K562 (cell line): ENCODE data around the gene SNAPC5. TPM values are rescaled to one million over a fixed set of nuclear protein-coding genes. Genes with fewer than 3 reads are reported as not detected.

Experiments used
- ATAC-seq: fragments of 200-7000 bp; cut with Tn5 transposase; 3 replicates; pipeline ENCODE4 v1.9.1; 2020; ENCODE audit warnings: moderate library complexity
- BruUV-seq: library from RNA; stranded (reverse); fragments of 400-500 nt; replicated peaks from 2 replicates; lab custom pipeline; 2021; lab: Mats Ljungman, UMichigan
- CTCF ChIA-PET: fragments of 300-600 bp; formaldehyde crosslinking; extraction: SDS; loops from one replicate; lab custom pipeline; 2021; ENCODE audit warnings: low intra/inter-chr PET ratio; lab: Yijun Ruan, JAX
- POLR2A ChIA-PET: fragments of 300-600, 350-650 bp; sonication (Branson Sonifier 250); formaldehyde crosslinking; extraction: SDS; loops from one replicate; lab custom pipeline; 2021; ENCODE audit warnings: antibody characterized with exemption, inconsistent platforms; lab: Yijun Ruan, JAX
- DNase-seq, 4 experiments: peaks; one replicate each; pipeline versions ENCODE4 v3.0.0 to v3.0.0-alpha.2; 2011 to 2018; ENCODE audit warnings: low spot score in 3 of 4, mixed read lengths in 3 of 4; ENCODE audit errors: extremely low read depth in 1 of 4
- FAIRE-seq: peaks from 2 replicates; lab custom pipeline; 2011; peaks lifted over from hg19 to GRCh38; lab: Jason Lieb, UNC
- H2AFZ ChIP-seq: 2 replicates; pipeline ENCODE4 v1.6.0; 2011; ENCODE audit warnings: low read depth, low read length, control low read depth, inconsistent platforms
- H3K27ac ChIP-seq: fragments of 200-600 bp; 3 replicates; pipeline ENCODE4 v1.8.0; 2011; ENCODE audit warnings: low read depth, mild to moderate bottlenecking, control low read depth, inconsistent platforms, low read length, moderate library complexity, mixed read lengths; ENCODE audit errors: extremely low read depth
- H3K27me3 ChIP-seq, 2 experiments: fragments of 300-600 bp in 1 of 2; 2 replicates in 1 of 2; 3 replicates in 1 of 2; pipeline versions ENCODE4 v1.6.0 to v1.8.0; 2011; ENCODE audit warnings: inconsistent platforms in 2 of 2, low read length in 2 of 2, mild to moderate bottlenecking in 1 of 2, mixed read lengths in 1 of 2, moderate library complexity in 1 of 2; ENCODE audit not compliant: control insufficient read depth in 2 of 2, insufficient read depth in 2 of 2
- H3K36me3 ChIP-seq: fragments of 300-600 bp; 3 replicates; pipeline ENCODE4 v1.8.0; 2011; ENCODE audit warnings: mild to moderate bottlenecking, low read length, inconsistent platforms; ENCODE audit not compliant: control insufficient read depth, insufficient read depth
- H3K4me1 ChIP-seq, 2 experiments: fragments of 200-600 bp in 1 of 2; replicated peaks in 1 of 2; 2 replicates in 1 of 2; 3 replicates in 1 of 2; pipeline versions ENCODE4 v1.5.1 to v1.8.0; 2011; ENCODE audit warnings: inconsistent platforms in 2 of 2, low read length in 2 of 2, mild to moderate bottlenecking in 1 of 2, mixed read lengths in 1 of 2, moderate library complexity in 1 of 2; ENCODE audit not compliant: control insufficient read depth in 2 of 2, insufficient read depth in 2 of 2
- H3K4me2 ChIP-seq: 2 replicates; pipeline ENCODE4 v1.6.1; 2011; ENCODE audit warnings: low read length, control low read depth, inconsistent platforms, mixed read lengths; ENCODE audit not compliant: insufficient read depth
- H3K4me3 ChIP-seq: fragments of 200-600 bp; sonication (generic), shearing (Covaris generic); 2 replicates; pipeline ENCODE4 v1.5.1; 2016; ENCODE audit warnings: control low read depth, inconsistent platforms
- H3K79me2 ChIP-seq: fragments of 200-600 bp; 3 replicates; pipeline ENCODE4 v1.8.0; 2011; ENCODE audit warnings: low read length, inconsistent platforms; ENCODE audit not compliant: control insufficient read depth, insufficient read depth
- H3K9ac ChIP-seq, 2 experiments: 2 replicates each; pipeline versions ENCODE4 v1.6.0 to v1.6.1; 2011; ENCODE audit warnings: low read depth in 2 of 2, low read length in 2 of 2, control low read depth in 1 of 2, inconsistent platforms in 1 of 2, mild to moderate bottlenecking in 1 of 2, mixed read lengths in 1 of 2; ENCODE audit not compliant: insufficient read depth in 1 of 2
- H3K9me1 ChIP-seq: one replicate; pipeline ENCODE4 v1.6.0; 2011; ENCODE audit warnings: inconsistent platforms, mild to moderate bottlenecking, low read length, moderate library complexity; ENCODE audit not compliant: control insufficient read depth, insufficient read depth
- H3K9me3 ChIP-seq: replicated peaks from 2 replicates; pipeline ENCODE4 v1.5.1; 2011; ENCODE audit warnings: low read depth, low read length, inconsistent platforms; ENCODE audit not compliant: control insufficient read depth, insufficient read depth
- H4K20me1 ChIP-seq: replicated peaks from 2 replicates; pipeline ENCODE4 v1.6.1; 2011; ENCODE audit warnings: low read length, inconsistent platforms, mixed read lengths; ENCODE audit not compliant: control insufficient read depth, insufficient read depth
- ARID2 ChIP-seq: fragments of 450-650 bp; IDR thresholded peaks from 2 replicates; pipeline ENCODE4 v1.6.1; 2017; ENCODE audit warnings: antibody characterized with exemption, mild to moderate bottlenecking
- CHD1 ChIP-seq: fragments of 200-600 bp; sonication (generic); IDR thresholded peaks from one replicate; pipeline ENCODE4 v1.6.1; 2012; ENCODE audit warnings: mild to moderate bottlenecking, moderate library complexity, low read length, inconsistent platforms
- LARP7 ChIP-seq: fragments of 450-650 bp; IDR thresholded peaks from 2 replicates; pipeline ENCODE4 v1.6.1; 2016
- LCOR ChIP-seq: sonication (generic); formaldehyde crosslinking; IDR thresholded peaks from 2 replicates; pipeline ENCODE4 v1.8.0; 2022; ENCODE audit warnings: mild to moderate bottlenecking, missing genetic modification reagents
- MAFF ChIP-seq: IDR thresholded peaks from 2 replicates; pipeline ENCODE4 v1.6.1; 2012; ENCODE audit warnings: low read length, improper control_type of control experiment
- MAZ ChIP-seq, 2 experiments: fragments of 450-650 bp in 1 of 2; sonication (generic) in 1 of 2; formaldehyde crosslinking; IDR thresholded peaks in 1 of 2; conservative IDR thresholded peaks in 1 of 2; 2 replicates each; pipeline versions ENCODE4 v1.4.0 to v1.5.0; 2020; ENCODE audit warnings: mild to moderate bottlenecking in 1 of 2, missing genetic modification reagents in 1 of 2
- MCM5 ChIP-seq: fragments of 450-650 bp; IDR thresholded peaks from 2 replicates; pipeline ENCODE4 v1.6.1; 2016; ENCODE audit warnings: low read depth
- MEF2A ChIP-seq: IDR thresholded peaks from 2 replicates; pipeline ENCODE4 v1.6.1; 2011; ENCODE audit warnings: low read depth, mild to moderate bottlenecking, low read length, moderate library complexity; ENCODE audit not compliant: control insufficient read depth
- MTA3 ChIP-seq: fragments of 450-650 bp; formaldehyde crosslinking; IDR thresholded peaks from 2 replicates; pipeline ENCODE4 v1.6.1; 2017; ENCODE audit warnings: mild to moderate bottlenecking, borderline replicate concordance
- MXI1 ChIP-seq: IDR thresholded peaks from 2 replicates; pipeline ENCODE4 v1.6.1; 2011; ENCODE audit warnings: low read depth, mild to moderate bottlenecking, improper control_type of control experiment, low read length
- PTBP1 ChIP-seq: fragments of 200-400 bp; formaldehyde crosslinking; IDR thresholded peaks from 2 replicates; pipeline ENCODE4 v1.6.1; 2017; ENCODE audit warnings: low read depth, low read length
- RFX7 ChIP-seq: fragments of 250-450 bp; sonication (Bioruptor Pico); IDR thresholded peaks from 2 replicates; pipeline ENCODE4 v1.5.1; 2021; ENCODE audit warnings: mild to moderate bottlenecking
- SMC3 ChIP-seq: conservative IDR thresholded peaks from 2 replicates; pipeline ENCODE4 v1.6.1; 2011; ENCODE audit warnings: low read depth, low read length, improper control_type of control experiment; ENCODE audit not compliant: insufficient read depth
- ZNF232 ChIP-seq: sonication (generic); formaldehyde crosslinking; IDR thresholded peaks from 2 replicates; pipeline ENCODE4 v1.8.0; 2022; ENCODE audit warnings: mild to moderate bottlenecking, missing genetic modification reagents
- ZNF253 ChIP-seq: fragments of 250-450 bp; sonication (Bioruptor Pico); conservative IDR thresholded peaks from 2 replicates; pipeline ENCODE4 v1.6.1; 2021; ENCODE audit warnings: mild to moderate bottlenecking
- ZNF316 ChIP-seq: fragments of 450-650 bp; IDR thresholded peaks from 2 replicates; pipeline ENCODE4 v1.6.1; 2016
- ZSCAN29 ChIP-seq: fragments of 450-650 bp; IDR thresholded peaks from 2 replicates; pipeline ENCODE4 v1.6.1; 2017
- WGBS: fragments of 100-300 bp; shearing (Covaris generic); methylation state at CpG from one replicate; pipeline ENCODE4 v1.1.6; 2016; ENCODE audit warnings: low coverage, mixed read lengths; ENCODE audit not compliant: insufficient coverage; ENCODE audit errors: missing lambda C conversion rate; 5-methylcytosine and 5-hydroxymethylcytosine counted together
- in situ Hi-C: fragments of 300-500 bp; cut with MboI; formaldehyde crosslinking; loops from 4 replicates; pipeline ENCODE4 v1.15.0; 2018; ENCODE audit warnings: inconsistent platforms, mixed read lengths
- intact Hi-C: fragments of 100-400 bp; cut with micrococcal nuclease; formaldehyde crosslinking; loops from 2 replicates; pipeline ENCODE4 v1.14.2; 2022
- polyA plus RNA-seq, 8 experiments: library from polyadenylated mRNA; depleted of rRNA in 4 of 8; stranded (reverse) in 5 of 8; unstranded in 3 of 8; fragments of >200 nt; fragmentation: Nextera tagmentation in 2 of 8; fragmentation: Illumina TruSeq in 1 of 8; extraction: Ambion mirVana in 2 of 8; extraction: Trizol in 1 of 8; gene quantifications; 2 replicates each; pipeline versions ENCODE4 v1.2.1 to v1.2.3, GENCODE V29; 2011 to 2014; ENCODE audit warnings: inconsistent platforms in 1 of 8, missing spikeins in 1 of 8
- total RNA-seq, 7 experiments: library from RNA; depleted of rRNA in 6 of 7; stranded (reverse); fragments of >200 nt in 6 of 7; fragmentation: Illumina TruSeq in 2 of 7; extraction: Trizol in 2 of 7; gene quantifications; 2 replicates each; pipeline versions ENCODE4 v1.2.1 to v1.2.3, GENCODE V29; 2011 to 2021; ENCODE audit warnings: low replicate concordance in 1 of 7
- TF ChIP-seq, protein P1 (sequence below): fragments of 450-650 bp; IDR thresholded peaks from 2 replicates; pipeline ENCODE4 v1.7.0; 2016; ENCODE audit warnings: borderline replicate concordance
- TF ChIP-seq, protein P2 (sequence below): fragments of 450-650 bp; IDR thresholded peaks from 2 replicates; pipeline ENCODE4 v1.6.1; 2017; ENCODE audit warnings: mild to moderate bottlenecking, moderate library complexity

SNAPC5 gene
- total and polyA plus RNA-seq, 9 of the 15 experiments (the other 6 are each of a cell fraction or from before 2014, with no cell fraction given), result 52.8 to 155 (median 96.5) TPM

DNA sequence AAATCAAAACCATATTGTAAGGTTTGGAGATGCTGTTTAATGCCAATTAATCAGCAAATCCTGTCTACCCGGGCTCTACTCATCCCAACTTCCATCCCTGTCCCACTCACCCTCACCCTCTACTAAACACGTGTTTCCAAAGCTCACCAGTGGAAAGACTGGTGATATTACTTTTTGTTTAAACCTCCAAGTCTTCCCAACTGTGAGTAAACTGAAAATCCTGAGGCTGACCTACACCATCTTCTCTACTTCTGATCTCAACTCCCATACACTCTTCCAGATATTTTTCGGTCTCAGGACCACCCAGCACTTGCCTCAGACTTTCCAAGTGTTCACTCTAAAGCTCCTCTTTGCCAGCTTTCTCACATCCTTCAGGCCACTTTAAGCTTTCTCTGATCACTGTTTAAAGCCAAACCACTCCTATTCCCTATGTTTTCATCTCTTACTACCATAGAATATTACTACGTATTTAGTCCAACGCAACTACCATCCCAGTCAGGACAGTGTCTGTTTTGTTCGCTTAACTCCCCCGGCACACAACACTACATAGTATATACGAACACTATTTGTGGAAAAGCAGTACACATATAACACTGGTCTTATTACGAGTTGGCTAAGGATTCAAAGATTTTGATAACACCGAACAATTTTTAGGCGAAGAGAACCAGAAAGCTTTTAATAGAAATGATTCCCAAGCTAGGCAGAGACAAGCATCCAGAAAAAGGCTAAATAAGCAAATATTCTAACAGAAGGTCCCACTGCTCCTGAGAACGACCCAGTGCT is 6.4 kb upstream of the SNAPC5 start:
- POLR2A ChIA-PET, result interaction anchor here (0.6 to 2.9 kb wide), 8 partner anchors 12 to 1626 kb away, joined by 3 to 8 read pairs (median 3); partner anchors contain the start of gene LCTL
- in situ Hi-C loops, result no loop called here
- H4K20me1 ChIP-seq, result peaks cover 28% of the 10 kb centered on the region
- intact Hi-C loops, result no loop called here
- WGBS, result 0% methylated on average over 12 of the region's 12 CpGs
- H2AFZ ChIP-seq, result no peak overlapping the region
- peak overlapping the region; percentile 97 for H3K27ac ChIP-seq
- CTCF ChIA-PET, result no interaction called here
- H3K27me3 ChIP-seq, result no peaks in the 10 kb centered on the region
- peak overlapping the region; percentile 71 for H3K4me3 ChIP-seq
- peak overlapping the region; percentile 97 to 98 for H3K9ac ChIP-seq
- DNase-seq (peak in 2 of 4 experiments; percentile 26 to 32), FAIRE-seq (no peak), ATAC-seq (peak; percentile 7; the same call in 2 of the 3 replicates)
- BruUV-seq, result TSS peak; percentile 46
- H3K36me3 ChIP-seq, result peaks cover 52% of the 10 kb centered on the region
- H3K9me3 ChIP-seq, result no peaks in the 10 kb centered on the region
- H3K79me2 ChIP-seq, result peaks cover 87% of the 10 kb centered on the region
- H3K4me1 ChIP-seq, result peaks cover 16 to 19% of the 10 kb centered on the region in 2 experiments
- no peaks in the 10 kb centered on the region for H3K9me1 ChIP-seq
- H3K4me2 ChIP-seq, result peak overlapping the region; percentile 97
- TF ChIP-seq LCOR (CRISPR knock-in tag) (peak; percentile 12; the same call in 1 of the 2 replicates), MCM5 (no peak), ZSCAN29 (no peak), CHD1 (peak; percentile 61), RFX7 (CRISPR knock-in tag) (0 out of 2 replicates have a peak, but pooled peaks have one; percentile 35), MAFF (peak; percentile 47), MXI1 (peak; percentile 17; the same call in 1 of the 2 replicates), ARID2 (peak; percentile 13; the same call in 1 of the 2 replicates), MTA3 (no peak), MEF2A (no peak), ZNF232 (0 out of 2 replicates have a peak, but pooled peaks have one; percentile 37), ZNF253 (CRISPR knock-in tag) (0 out of 2 replicates have a peak, but pooled peaks have one; percentile 23), SMC3 (0 out of 2 replicates have a peak, but pooled peaks have one; percentile 10), MAZ (CRISPR knock-in tag; conservative IDR thresholded peaks at IDR 0.05 in 1 of 2, IDR thresholded peaks at IDR 0.05 in 1 of 2) (0 out of 4 replicates have a peak, but pooled peaks of 1 of the 2 experiments have one; percentile 11), PTBP1 (0 out of 2 replicates have a peak, but pooled peaks have one; percentile 4), ZNF316 (peak; percentile 74; the same call in 1 of the 2 replicates), LARP7 (peak; percentile 68; the same call in 1 of the 2 replicates)
- TF ChIP-seq, protein P1, sequence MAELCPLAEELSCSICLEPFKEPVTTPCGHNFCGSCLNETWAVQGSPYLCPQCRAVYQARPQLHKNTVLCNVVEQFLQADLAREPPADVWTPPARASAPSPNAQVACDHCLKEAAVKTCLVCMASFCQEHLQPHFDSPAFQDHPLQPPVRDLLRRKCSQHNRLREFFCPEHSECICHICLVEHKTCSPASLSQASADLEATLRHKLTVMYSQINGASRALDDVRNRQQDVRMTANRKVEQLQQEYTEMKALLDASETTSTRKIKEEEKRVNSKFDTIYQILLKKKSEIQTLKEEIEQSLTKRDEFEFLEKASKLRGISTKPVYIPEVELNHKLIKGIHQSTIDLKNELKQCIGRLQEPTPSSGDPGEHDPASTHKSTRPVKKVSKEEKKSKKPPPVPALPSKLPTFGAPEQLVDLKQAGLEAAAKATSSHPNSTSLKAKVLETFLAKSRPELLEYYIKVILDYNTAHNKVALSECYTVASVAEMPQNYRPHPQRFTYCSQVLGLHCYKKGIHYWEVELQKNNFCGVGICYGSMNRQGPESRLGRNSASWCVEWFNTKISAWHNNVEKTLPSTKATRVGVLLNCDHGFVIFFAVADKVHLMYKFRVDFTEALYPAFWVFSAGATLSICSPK, result 0 out of 2 replicates have a peak, but pooled peaks have one; percentile 44
- TF ChIP-seq, protein P2, sequence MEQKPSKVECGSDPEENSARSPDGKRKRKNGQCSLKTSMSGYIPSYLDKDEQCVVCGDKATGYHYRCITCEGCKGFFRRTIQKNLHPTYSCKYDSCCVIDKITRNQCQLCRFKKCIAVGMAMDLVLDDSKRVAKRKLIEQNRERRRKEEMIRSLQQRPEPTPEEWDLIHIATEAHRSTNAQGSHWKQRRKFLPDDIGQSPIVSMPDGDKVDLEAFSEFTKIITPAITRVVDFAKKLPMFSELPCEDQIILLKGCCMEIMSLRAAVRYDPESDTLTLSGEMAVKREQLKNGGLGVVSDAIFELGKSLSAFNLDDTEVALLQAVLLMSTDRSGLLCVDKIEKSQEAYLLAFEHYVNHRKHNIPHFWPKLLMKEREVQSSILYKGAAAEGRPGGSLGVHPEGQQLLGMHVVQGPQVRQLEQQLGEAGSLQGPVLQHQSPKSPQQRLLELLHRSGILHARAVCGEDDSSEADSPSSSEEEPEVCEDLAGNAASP, result no peak
